ENCODE results near the gene ACSBG1. TPM values are rescaled to one million over a fixed set of nuclear protein-coding genes. Genes with fewer than 3 reads are reported as not detected.

Gene ACSBG1
- total and polyA plus RNA-seq, 7 donors = 0.23 to 3.9 (median 1.3) TPM

GRCh38 chr15:78129751-78130287 is 104.5 kb downstream of the ACSBG1 start:
- DNase-seq = no peak
- TF ChIP-seq POLR2A (IDR thresholded peaks at IDR 0.05) (no peak), POLR2AphosphoS5 (IDR thresholded peaks at IDR 0.05) (no peak), EP300 (IDR thresholded peaks at IDR 0.05) (no peak)
- TF ChIP-seq, protein P1, sequence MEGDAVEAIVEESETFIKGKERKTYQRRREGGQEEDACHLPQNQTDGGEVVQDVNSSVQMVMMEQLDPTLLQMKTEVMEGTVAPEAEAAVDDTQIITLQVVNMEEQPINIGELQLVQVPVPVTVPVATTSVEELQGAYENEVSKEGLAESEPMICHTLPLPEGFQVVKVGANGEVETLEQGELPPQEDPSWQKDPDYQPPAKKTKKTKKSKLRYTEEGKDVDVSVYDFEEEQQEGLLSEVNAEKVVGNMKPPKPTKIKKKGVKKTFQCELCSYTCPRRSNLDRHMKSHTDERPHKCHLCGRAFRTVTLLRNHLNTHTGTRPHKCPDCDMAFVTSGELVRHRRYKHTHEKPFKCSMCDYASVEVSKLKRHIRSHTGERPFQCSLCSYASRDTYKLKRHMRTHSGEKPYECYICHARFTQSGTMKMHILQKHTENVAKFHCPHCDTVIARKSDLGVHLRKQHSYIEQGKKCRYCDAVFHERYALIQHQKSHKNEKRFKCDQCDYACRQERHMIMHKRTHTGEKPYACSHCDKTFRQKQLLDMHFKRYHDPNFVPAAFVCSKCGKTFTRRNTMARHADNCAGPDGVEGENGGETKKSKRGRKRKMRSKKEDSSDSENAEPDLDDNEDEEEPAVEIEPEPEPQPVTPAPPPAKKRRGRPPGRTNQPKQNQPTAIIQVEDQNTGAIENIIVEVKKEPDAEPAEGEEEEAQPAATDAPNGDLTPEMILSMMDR (IDR thresholded peaks at IDR 0.05) = no peak
- H3K27ac ChIP-seq = no peak overlapping the region
- intact Hi-C loops (cut with DNase I) = loop anchor here (5.0 kb wide), 1 partner anchor 112 kb away; no protein-coding TSS in a partner anchor
- no peaks in the 10 kb centered on the region for H3K27me3 ChIP-seq
- H3K9me3 ChIP-seq = no peaks in the 10 kb centered on the region
- WGBS, 2 donors = 87 to 91% methylated on average over 5 of the region's 5 CpGs
- H3K4me3 ChIP-seq = no peak overlapping the region
- H3K4me1 ChIP-seq = peaks cover 0 to 16% (median 13%) of the 10 kb centered on the region in 4 donors
- no peaks in the 10 kb centered on the region for H3K36me3 ChIP-seq

DNA sequence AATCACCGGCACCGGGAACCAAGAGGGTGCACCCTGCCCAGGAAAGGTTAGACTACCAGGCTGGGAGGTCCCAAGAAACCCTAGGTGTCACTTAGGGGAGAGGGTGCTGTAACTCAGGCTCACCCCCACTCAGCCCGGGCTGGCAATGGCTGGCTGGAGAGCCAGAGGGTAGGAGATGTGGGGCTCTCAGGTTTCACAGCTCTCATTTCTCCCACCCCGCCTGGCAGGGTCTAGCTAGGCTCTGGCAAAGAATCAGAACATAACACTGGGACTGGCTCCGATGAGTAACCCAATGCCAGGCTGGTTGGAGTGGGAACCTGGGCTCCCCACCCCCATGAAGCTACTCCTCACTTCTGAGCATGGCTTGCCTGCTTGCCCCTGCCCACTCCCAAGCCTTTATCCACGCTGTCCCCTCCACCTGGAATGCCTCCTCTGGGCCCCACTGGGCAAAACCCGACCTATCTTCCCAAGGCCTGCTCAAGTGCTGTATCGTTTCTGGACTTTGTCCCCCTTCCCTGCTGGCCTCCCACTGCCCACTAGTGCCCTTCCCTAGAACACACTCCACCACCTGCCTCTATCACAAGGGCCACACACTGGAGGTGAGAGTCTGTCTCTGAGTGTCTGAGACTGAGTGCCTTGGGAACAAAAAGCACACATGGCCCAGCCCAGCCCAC is 105.2 kb downstream of the ACSBG1 start:
- Histone ChIP-seq H3K4me1 (peaks cover 0 to 16% (median 13%) of the 10 kb centered on the region in 4 donors), H3K9me3 (no peaks in the 10 kb centered on the region), H3K4me3 (no peak overlapping the region), H3K36me3 (no peaks in the 10 kb centered on the region), H3K27me3 (no peaks in the 10 kb centered on the region), H3K27ac (no peak overlapping the region)
- no peak for DNase-seq
- WGBS, 2 donors = 68 to 80% methylated on average over 8 of the region's 8 CpGs
- TF ChIP-seq POLR2AphosphoS5 (IDR thresholded peaks at IDR 0.05) (no peak), POLR2A (IDR thresholded peaks at IDR 0.05) (no peak), EP300 (IDR thresholded peaks at IDR 0.05) (no peak)
- TF ChIP-seq, protein P1 (IDR thresholded peaks at IDR 0.05) = no peak
- intact Hi-C loops (cut with DNase I) = no loop called here

GRCh38 chr15:78127882-78128281 is 106.5 kb downstream of the ACSBG1 start:
- H3K36me3 ChIP-seq = no peaks in the 10 kb centered on the region
- no peak for DNase-seq
- no peaks in the 10 kb centered on the region for H3K27me3 ChIP-seq
- no peaks in the 10 kb centered on the region for H3K9me3 ChIP-seq
- peaks cover 0 to 16% (median 13%) of the 10 kb centered on the region in 4 donors for H3K4me1 ChIP-seq
- intact Hi-C loops (cut with DNase I) = no loop called here
- TF ChIP-seq POLR2A (IDR thresholded peaks at IDR 0.05) (no peak), POLR2AphosphoS5 (IDR thresholded peaks at IDR 0.05) (no peak), EP300 (IDR thresholded peaks at IDR 0.05) (no peak)
- TF ChIP-seq, protein P1 (IDR thresholded peaks at IDR 0.05) = no peak
- H3K27ac ChIP-seq = no peak overlapping the region
- H3K4me3 ChIP-seq = no peak overlapping the region
- 40 to 65% methylated on average over 2 of the region's 2 CpGs for WGBS, 2 donors

DNA sequence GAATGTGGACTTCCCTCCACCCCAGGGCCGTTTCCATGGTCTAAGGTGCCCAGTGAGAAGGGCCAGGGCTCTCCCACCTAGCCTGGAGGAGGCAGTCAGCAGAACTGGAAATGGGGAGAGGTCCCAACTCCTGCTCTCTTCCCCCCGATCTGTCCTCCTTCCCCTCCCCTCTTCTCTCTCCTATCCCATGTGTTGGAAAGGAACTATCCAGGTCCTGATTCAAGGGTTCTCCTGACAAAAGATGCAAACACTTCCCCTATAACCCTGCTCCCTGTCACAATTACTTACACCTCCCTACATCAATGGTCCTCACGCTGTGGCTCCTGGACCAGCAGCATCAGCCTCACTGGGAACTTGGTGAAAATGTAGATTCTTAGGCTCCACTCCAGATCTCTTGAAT is 109.1 kb downstream of the ACSBG1 start:
- intact Hi-C loops (cut with DNase I) = no loop called here
- 89 to 94% methylated on average over 3 of the region's 3 CpGs for WGBS, 2 donors
- H3K27me3 ChIP-seq = no peaks in the 10 kb centered on the region

More for the DNA sequence above, 109.1 kb downstream of the ACSBG1 start:
- no peak for DNase-seq
- H3K27ac ChIP-seq = no peak overlapping the region
- TF ChIP-seq POLR2AphosphoS5 (IDR thresholded peaks at IDR 0.05) (no peak), EP300 (IDR thresholded peaks at IDR 0.05) (no peak), POLR2A (IDR thresholded peaks at IDR 0.05) (no peak)
- TF ChIP-seq, protein P1 (IDR thresholded peaks at IDR 0.05) = no peak
- no peak overlapping the region for H3K4me3 ChIP-seq
- no peaks in the 10 kb centered on the region for H3K4me1 ChIP-seq
- H3K36me3 ChIP-seq = no peaks in the 10 kb centered on the region
- H3K9me3 ChIP-seq = no peaks in the 10 kb centered on the region
